Esophagus squamous epithelium (tissue), 5 donors: ENCODE results near the gene DOCK1. TPM values are rescaled to one million over a fixed set of nuclear protein-coding genes. Genes with fewer than 3 reads are reported as not detected.

Source experiments
- DNase-seq: peaks from one replicate; lab custom pipeline; 2025; lab: John Stamatoyannopoulos, UW
- H3K27ac ChIP-seq, 4 donors: fragments of 200-600 bp; sonication (generic); one replicate each; pipeline ENCODE4 v1.5.1; 2016 to 2019; ENCODE audit warnings: mild to moderate bottlenecking in 1 of 4
- H3K27me3 ChIP-seq, 4 donors: fragments of 200-600 bp; sonication (generic); 1 replicate in 3 of 4; 2 replicates in 1 of 4; pipeline versions ENCODE4 v1.5.1 to v1.6.0; 2017 to 2021; ENCODE audit warnings: antibody characterized with exemption in 1 of 4
- H3K36me3 ChIP-seq, 3 donors: fragments of 200-600 bp; sonication (generic); one replicate each; pipeline ENCODE4 v1.5.1; 2016 to 2019
- H3K4me1 ChIP-seq, 3 donors: fragments of 200-600 bp; sonication (generic); one replicate each; pipeline ENCODE4 v1.5.1; 2017 to 2019
- H3K4me3 ChIP-seq, 4 donors: fragments of 200-600 bp; sonication (generic); 1 replicate in 3 of 4; 2 replicates in 1 of 4; pipeline ENCODE4 v1.5.1; 2016 to 2019; ENCODE audit warnings: mild to moderate bottlenecking in 2 of 4, moderate library complexity in 1 of 4
- H3K9me3 ChIP-seq, 3 donors: fragments of 200-600 bp; sonication (generic); one replicate each; pipeline ENCODE4 v1.5.1; 2016 to 2019
- CTCF ChIP-seq, 6 experiments: fragments of 450-650 bp in 4 of 6; fragments of 200-600 bp in 2 of 6; sonication (generic) in 2 of 6; IDR thresholded peaks; one replicate each; pipeline ENCODE4 v1.5.1; 2016 to 2019; ENCODE audit warnings: antibody characterized with exemption in 6 of 6, mild to moderate bottlenecking in 4 of 6, moderate library complexity in 4 of 6
- POLR2A ChIP-seq, 4 donors: fragments of 450-650 bp; IDR thresholded peaks; one replicate each; pipeline ENCODE4 v1.6.1; 2017; ENCODE audit warnings: antibody characterized with exemption in 4 of 4, mild to moderate bottlenecking in 4 of 4, moderate library complexity in 3 of 4
- WGBS, 2 donors: methylation state at CpG; one replicate each; pipeline ENCODE4 v1.1.5; 2018; 5-methylcytosine and 5-hydroxymethylcytosine counted together
- intact Hi-C: fragments of 100-400 bp; cut with DNase I; formaldehyde crosslinking; loops from one replicate; pipeline ENCODE4 v1.15.0; 2022
- total RNA-seq, 4 donors: library from RNA; depleted of rRNA; stranded (reverse); fragments of >200 nt; gene quantifications; one replicate each; pipeline ENCODE4 v1.1.0, GENCODE V29; 2016
- donor health status: DM: yes; HTN: yes; CAD: no.

Gene DOCK1
- total RNA-seq, 4 donors from 2014 or later: 31.8 to 83.4 (median 49.8) TPM

- no peak for DNase-seq
- H3K27me3 ChIP-seq: no peaks in the 10 kb centered on the region
- H3K9me3 ChIP-seq: no peaks in the 10 kb centered on the region
- no peak overlapping the region for H3K4me3 ChIP-seq
- no peaks in the 10 kb centered on the region for H3K36me3 ChIP-seq
- intact Hi-C loops: no loop called here
- TF ChIP-seq POLR2A (IDR thresholded peaks at IDR 0.05) (no peak), CTCF (IDR thresholded peaks at IDR 0.05) (no peak)
- WGBS, 2 donors: 90 to 91% methylated on average over 12 to 13 of the region's 13 CpGs
- H3K4me1 ChIP-seq: peaks cover 0 to 11% (median 0%) of the 10 kb centered on the region in 3 donors
- no peak overlapping the region for H3K27ac ChIP-seq
Observed at GRCh38 chr10:127299956-127300689, 394.9 kb downstream of the DOCK1 start.

- no peak for TF ChIP-seq CTCF (IDR thresholded peaks at IDR 0.05)
- Histone ChIP-seq H3K4me3 (no peak overlapping the region), H3K27me3 (no peaks in the 10 kb centered on the region), H3K9me3 (no peaks in the 10 kb centered on the region), H3K27ac (no peak overlapping the region), H3K36me3 (no peaks in the 10 kb centered on the region), H3K4me1 (peaks cover 0 to 11% (median 0%) of the 10 kb centered on the region in 3 donors)
- WGBS, 2 donors: 92 to 96% methylated on average over 7 to 11 of the region's 11 CpGs
- intact Hi-C loops: no loop called here
- DNase-seq: no peak
Observed at GRCh38 chr10:127300868-127301321, 395.7 kb downstream of the DOCK1 start.

- DNase-seq: no peak
- intact Hi-C loops: no loop called here
- 43 to 49% methylated on average over 3 of the region's 3 CpGs for WGBS, 2 donors
- TF ChIP-seq CTCF (IDR thresholded peaks at IDR 0.05): no peak
- no peak for TF ChIP-seq POLR2A (IDR thresholded peaks at IDR 0.05)
- H3K27me3 ChIP-seq: no peaks in the 10 kb centered on the region
- H3K27ac ChIP-seq: no peak overlapping the region
- no peaks in the 10 kb centered on the region for H3K9me3 ChIP-seq
- H3K36me3 ChIP-seq: no peaks in the 10 kb centered on the region
- H3K4me3 ChIP-seq: no peak overlapping the region
- H3K4me1 ChIP-seq: peaks cover 0 to 11% (median 0%) of the 10 kb centered on the region in 3 donors
Observed at GRCh38 chr10:127302343-127302742, 397.1 kb downstream of the DOCK1 start.

- no peaks in the 10 kb centered on the region for H3K9me3 ChIP-seq
- no peaks in the 10 kb centered on the region for H3K36me3 ChIP-seq
- intact Hi-C loops: no loop called here
- no peak for DNase-seq
- WGBS, 2 donors: 36 to 39% methylated on average over 2 of the region's 2 CpGs
- no peak overlapping the region for H3K27ac ChIP-seq
- TF ChIP-seq POLR2A (IDR thresholded peaks at IDR 0.05) (no peak), CTCF (IDR thresholded peaks at IDR 0.05) (no peak)
- H3K4me1 ChIP-seq: peaks cover 0 to 11% (median 0%) of the 10 kb centered on the region in 3 donors
- H3K4me3 ChIP-seq: no peak overlapping the region
- no peaks in the 10 kb centered on the region for H3K27me3 ChIP-seq
Observed at GRCh38 chr10:127303105-127303504, 397.9 kb downstream of the DOCK1 start.

GRCh38 chr10:127303746-127304145, 398.5 kb downstream of the DOCK1 start:
- 92 to 97% methylated on average over 7 to 8 of the region's 8 CpGs for WGBS, 2 donors
- no peaks in the 10 kb centered on the region for H3K9me3 ChIP-seq
- H3K36me3 ChIP-seq: no peaks in the 10 kb centered on the region
- no peak overlapping the region for H3K4me3 ChIP-seq
- TF ChIP-seq POLR2A (IDR thresholded peaks at IDR 0.05) (no peak), CTCF (IDR thresholded peaks at IDR 0.05) (no peak)
- no peak for DNase-seq
- no peak overlapping the region for H3K27ac ChIP-seq
- no peaks in the 10 kb centered on the region for H3K27me3 ChIP-seq
- intact Hi-C loops: no loop called here
- peaks cover 0 to 11% (median 0%) of the 10 kb centered on the region in 3 donors for H3K4me1 ChIP-seq
